GM18505 (cell line): ENCODE results near the gene RNF26.
A peak's percentile ranks its signal among the peaks of the same experiment; 100 is the strongest.

Experiments used
- ATAC-seq: cut with Tn5 transposase; IDR thresholded peaks from one replicate; pipeline ENCODE4 v1.9.1; 2021; ENCODE audit not compliant: unreplicated experiment
- POLR2A ChIP-seq: IDR thresholded peaks from 4 replicates; pipeline ENCODE4 v1.6.1; 2011; ENCODE audit warnings: borderline replicate concordance; ENCODE audit not compliant: insufficient read depth, insufficient read length; ENCODE audit errors: extremely low read depth

The RNF26 gene

GRCh38 chr11:119334174-119334930 lies at the start of gene RNF26:
Gene RNF26 (plus strand): TSS chr11:119334527. CDS start chr11:119335123, 596 bp downstream.
- peak; percentile 76 for TF ChIP-seq POLR2A
- peak; percentile 88 for ATAC-seq

GRCh38 chr11:119285431-119285830 lies 48.9 kb upstream of the RNF26 start:
- no peak for TF ChIP-seq POLR2A
- no peak for ATAC-seq

DNA sequence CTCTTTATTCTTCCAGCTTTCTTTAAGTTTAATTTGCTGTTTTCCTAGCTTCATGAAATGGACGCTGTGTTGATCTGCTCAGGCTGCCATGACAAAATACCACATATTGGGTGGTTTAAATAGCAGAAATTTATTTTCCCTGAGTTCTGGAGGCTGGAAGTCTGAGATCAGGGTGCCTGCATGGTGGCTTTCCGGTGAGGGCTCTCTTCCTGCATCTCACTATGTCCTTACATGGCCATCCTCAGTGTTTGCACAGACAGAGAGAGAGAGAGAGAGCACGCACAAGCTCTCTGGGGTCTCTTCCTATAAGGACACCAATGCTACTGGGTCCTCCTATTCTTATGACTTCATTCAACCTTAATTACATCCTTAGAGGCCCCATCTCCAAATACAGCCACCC lies 46.1 kb upstream of the RNF26 start:
- ATAC-seq, result no peak
- no peak for TF ChIP-seq POLR2A

DNA sequence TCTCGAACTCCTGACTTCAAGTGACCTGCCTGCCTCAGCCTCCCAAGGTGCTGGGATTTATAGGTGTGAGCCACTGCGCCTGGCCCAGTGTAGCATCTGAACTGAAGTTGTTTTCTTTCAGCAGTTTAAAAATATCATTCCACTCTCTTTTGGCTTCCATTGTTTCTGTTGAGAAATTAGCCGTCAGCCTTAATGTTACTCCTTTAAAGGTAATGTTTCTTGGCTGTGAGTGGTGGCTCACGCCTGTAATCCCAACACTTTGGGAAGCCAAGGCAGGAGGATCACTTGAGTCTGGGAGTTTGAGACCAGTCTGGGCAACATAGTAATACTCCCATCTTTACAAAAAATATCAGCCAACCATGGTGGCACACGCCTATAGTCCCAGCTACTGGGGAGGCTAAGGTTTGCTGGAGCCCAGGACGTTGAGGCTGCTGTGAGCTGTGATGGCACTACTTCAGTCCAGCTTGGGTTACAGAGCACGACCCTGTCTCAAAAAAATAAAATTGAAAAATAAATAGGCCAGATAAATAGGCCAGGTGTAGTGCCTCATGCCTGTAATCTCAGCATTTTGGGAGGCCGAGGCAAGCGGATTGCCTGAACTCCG lies 43.3 kb upstream of the RNF26 start:
- no peak for ATAC-seq

GRCh38 chr11:119293461-119293860 lies 40.9 kb upstream of the RNF26 start:
- TF ChIP-seq POLR2A, result no peak
- ATAC-seq, result no peak

More for the DNA sequence above, 43.3 kb upstream of the RNF26 start:
- TF ChIP-seq POLR2A, result no peak

DNA sequence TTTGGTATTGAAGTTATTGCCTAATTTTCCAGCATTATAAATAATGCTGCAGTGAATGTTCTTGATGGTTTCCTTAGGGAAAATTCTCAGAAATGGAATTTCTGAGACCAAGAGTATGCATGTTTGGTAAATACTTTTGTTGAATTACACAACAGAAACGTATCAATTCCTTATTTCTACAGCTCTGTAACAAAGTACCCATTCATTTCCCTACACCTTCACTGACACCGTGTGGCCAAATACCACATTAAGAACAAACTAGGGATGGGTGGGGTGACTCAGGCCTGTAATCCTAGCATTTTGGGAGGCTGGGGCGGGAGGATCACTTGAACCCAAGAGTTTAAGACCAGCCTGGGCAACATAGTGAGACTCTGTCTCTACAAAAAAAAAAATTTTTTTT lies 39.1 kb upstream of the RNF26 start:
- TF ChIP-seq POLR2A, result no peak
- ATAC-seq, result no peak

- TF ChIP-seq POLR2A, result no peak
- ATAC-seq, result no peak
Measured at GRCh38 chr11:119297938-119298337, 36.4 kb upstream of the RNF26 start.

DNA sequence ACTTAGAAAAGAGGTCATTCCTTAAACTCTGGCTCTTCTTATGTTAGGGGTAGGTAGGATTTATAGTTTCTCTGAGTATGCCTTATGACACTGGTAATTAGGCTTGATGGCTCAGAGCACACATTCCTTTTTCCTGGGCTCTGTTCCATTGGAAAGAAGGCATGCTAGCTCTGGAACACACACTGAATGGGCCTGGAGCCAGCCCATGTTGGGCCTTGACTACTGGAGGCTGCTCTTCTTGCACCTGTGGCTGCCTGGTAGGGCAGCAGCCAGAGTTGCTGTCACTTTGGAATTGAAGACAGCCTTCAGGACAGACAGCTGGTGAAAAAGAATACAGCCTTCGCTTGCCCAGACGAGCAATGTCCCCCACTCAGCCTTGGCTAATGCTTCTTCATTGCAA lies 35.6 kb upstream of the RNF26 start:
- no peak for ATAC-seq
- TF ChIP-seq POLR2A, result no peak

- no peak for TF ChIP-seq POLR2A
Measured at GRCh38 chr11:119299416-119299815, 34.9 kb upstream of the RNF26 start.

GRCh38 chr11:119300198-119300964 lies 33.9 kb upstream of the RNF26 start:
- ATAC-seq, result no peak
- TF ChIP-seq POLR2A, result no peak

More at GRCh38 chr11:119299416-119299815, 34.9 kb upstream of the RNF26 start:
- ATAC-seq, result no peak

GRCh38 chr11:119303227-119303718 lies 31.1 kb upstream of the RNF26 start:
- ATAC-seq, result no peak
- no peak for TF ChIP-seq POLR2A

DNA sequence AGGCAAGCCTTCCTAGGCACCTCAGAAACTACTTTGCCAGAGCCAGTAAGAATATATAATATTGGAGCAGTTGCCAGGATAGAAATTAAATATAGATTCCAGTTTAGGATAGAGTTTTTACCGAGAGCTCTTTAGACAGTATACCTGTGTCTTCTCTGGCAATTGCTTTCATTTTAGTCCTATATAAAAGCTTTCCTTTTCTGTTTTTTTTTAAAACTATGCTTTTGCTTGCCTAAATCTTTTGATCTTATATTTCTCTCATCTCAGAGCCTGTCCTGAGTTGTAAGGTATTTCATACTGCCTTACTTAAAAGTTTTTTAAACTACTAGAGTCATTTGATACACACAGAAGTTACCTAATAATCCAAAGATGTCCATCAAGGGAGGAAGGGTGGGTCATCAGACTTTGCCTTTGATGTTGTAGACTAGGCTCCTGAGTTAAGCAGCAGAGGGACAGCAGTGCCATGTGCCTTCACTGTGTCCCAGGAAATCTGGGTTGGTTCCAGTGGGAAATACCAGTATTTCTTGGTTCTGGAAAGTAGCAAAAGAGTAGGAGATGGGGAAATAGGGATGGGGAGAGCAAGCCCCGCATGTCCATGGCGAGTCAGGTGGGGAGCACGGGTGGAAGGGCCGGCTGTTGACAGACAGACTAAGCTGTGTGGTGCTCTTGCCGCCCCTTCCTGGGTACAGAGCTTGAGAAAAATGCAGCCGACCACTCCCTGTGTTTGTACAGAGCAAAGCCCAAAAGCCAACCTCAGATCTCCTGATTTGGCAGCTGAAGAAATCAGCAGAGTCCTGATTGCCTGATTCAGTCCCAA lies 28.6 kb upstream of the RNF26 start:
- no peak for ATAC-seq

More for the DNA sequence above, 28.6 kb upstream of the RNF26 start:
- TF ChIP-seq POLR2A, result no peak
